Neural progenitor cell (in vitro differentiated cells): ENCODE measurements around the gene SYNCRIP.

Experiments
- CTCF ChIP-seq: fragments of 200-600 bp; sonication (generic); IDR thresholded peaks from 2 replicates; pipeline ENCODE4 v1.5.1; 2017; ENCODE audit warnings: antibody characterized with exemption, mild to moderate bottlenecking
- EZH2 ChIP-seq: fragments of 200-600 bp; sonication (generic); IDR thresholded peaks from 2 replicates; pipeline ENCODE4 v1.6.1; 2017; ENCODE audit warnings: antibody characterized with exemption, mild to moderate bottlenecking, moderate library complexity
- EZH2phosphoT487 ChIP-seq: fragments of 200-600 bp; sonication (generic); IDR thresholded peaks from 2 replicates; pipeline ENCODE4 v1.6.1; 2017; ENCODE audit warnings: antibody characterized with exemption

GRCh38 chr6:85637579-85637978 is 5.1 kb downstream of the SYNCRIP start:
- TF ChIP-seq CTCF (no peak), EZH2 (no peak), EZH2phosphoT487 (no peak)
